Aorta (tissue), 5 donors: ENCODE data around the gene EFCAB12. TPM values are rescaled to one million over a fixed set of nuclear protein-coding genes. Genes with fewer than 3 reads are reported as not detected.
A peak's percentile ranks its signal among the peaks of the same experiment; 100 is the strongest.
"Not testable (repeated sequence)": the region's sequence is repeated elsewhere in the genome, so short reads cannot be mapped to it uniquely, and the experiment has no call there.

ENCODE experiments used
- ATAC-seq: fragments of 200-7000 bp; cut with Tn5 transposase; one replicate; pipeline ENCODE4 v1.9.1; 2022; ENCODE audit warnings: moderate library complexity; ENCODE audit not compliant: low FRiP score
- DNase-seq, 2 donors: peaks; one replicate each; pipeline ENCODE4 v3.0.0-alpha.2; 2020
- H3K27ac ChIP-seq, 2 donors: one replicate each; pipeline ENCODE4 v1.5.1; 2013; ENCODE audit warnings: low read length in 2 of 2, mild to moderate bottlenecking in 2 of 2, moderate library complexity in 2 of 2, control low read depth in 1 of 2, inconsistent platforms in 1 of 2, low read depth in 1 of 2
- H3K27me3 ChIP-seq, 2 donors: one replicate each; pipeline ENCODE4 v1.6.1; 2013; ENCODE audit warnings: control low read depth in 1 of 2, low read length in 1 of 2, mild to moderate bottlenecking in 1 of 2, moderate library complexity in 1 of 2; ENCODE audit not compliant: insufficient read depth in 2 of 2, control insufficient read depth in 1 of 2
- H3K36me3 ChIP-seq, 2 donors: one replicate each; pipeline ENCODE4 v1.6.1; 2013; ENCODE audit warnings: control low read depth in 1 of 2, low read length in 1 of 2, mild to moderate bottlenecking in 1 of 2; ENCODE audit not compliant: insufficient read depth in 2 of 2, control insufficient read depth in 1 of 2
- H3K4me1 ChIP-seq, 2 donors: one replicate each; pipeline ENCODE4 v1.6.1; 2013; ENCODE audit warnings: low read length in 2 of 2, control low read depth in 1 of 2, mild to moderate bottlenecking in 1 of 2, moderate library complexity in 1 of 2; ENCODE audit not compliant: insufficient read depth in 2 of 2, control insufficient read depth in 1 of 2
- H3K4me3 ChIP-seq, 2 donors: one replicate each; pipeline ENCODE4 v1.5.1; 2013; ENCODE audit warnings: low read length in 2 of 2, control low read depth in 1 of 2, mild to moderate bottlenecking in 1 of 2
- H3K9me3 ChIP-seq: one replicate; pipeline ENCODE4 v1.6.1; 2013; ENCODE audit warnings: mild to moderate bottlenecking, low read length; ENCODE audit not compliant: control insufficient read depth
- WGBS, 2 donors: extraction: QIAGEN DNeasy Blood & Tissue Kit; methylation state at CpG; one replicate each; pipeline ENCODE4 v1.1.7; 2013; 5-methylcytosine and 5-hydroxymethylcytosine counted together
- intact Hi-C, 2 donors: fragments of 100-400 bp; cut with DNase I; formaldehyde crosslinking; loops; one replicate each; pipeline versions ENCODE4 v1.14.2 to v1.15.0; 2022
- polyA plus RNA-seq, 2 donors: library from polyadenylated mRNA; stranded (reverse); fragments of 200-250 nt; gene quantifications; one replicate each; pipeline ENCODE4 v1.2.3, GENCODE V29; 2013
- total RNA-seq, 2 donors: library from RNA; stranded (reverse); fragmentation: NEBNext Ultra II Directional; extraction: Animal tissue kit (Norgen Biotek cat#: 25700); gene quantifications; one replicate each; pipeline ENCODE4 v1.2.1, GENCODE V29; 2021
- donor health status: healthy with polysubstance abuse.
- donor health status: Bipolar disorder and iron deficiency.
- donor health status: DM: no; HTN: no; CAD: no.
- donor health status: DM: no; HTN: no; CAD: no.
- donor health status: DM: yes; HTN: yes; CAD: no.

Gene EFCAB12
- total and polyA plus RNA-seq, 4 donors = 0.10 to 0.36 (median 0.25) TPM; not detected in 1

GRCh38 chr3:129366312-129366831 is 62.1 kb downstream of the EFCAB12 start:
- intact Hi-C loops = no loop called here
- ATAC-seq (peak; percentile 33), DNase-seq (peak in 1 of 2 donors; percentile 60)
- H3K9me3 ChIP-seq = no peaks in the 10 kb centered on the region
- 84 to 87% methylated on average over 16 of the region's 16 CpGs for WGBS, 2 donors
- no peak overlapping the region for H3K4me3 ChIP-seq
- H3K27ac ChIP-seq = no peak overlapping the region
- no peaks in the 10 kb centered on the region for H3K36me3 ChIP-seq
- no peaks in the 10 kb centered on the region for H3K27me3 ChIP-seq
- H3K4me1 ChIP-seq = no peaks in the 10 kb centered on the region

GRCh38 chr3:129365296-129366136 is 62.9 kb downstream of the EFCAB12 start:
- Histone ChIP-seq H3K4me3 (no peak overlapping the region), H3K9me3 (no peaks in the 10 kb centered on the region), H3K4me1 (no peaks in the 10 kb centered on the region), H3K36me3 (no peaks in the 10 kb centered on the region), H3K27me3 (no peaks in the 10 kb centered on the region), H3K27ac (no peak overlapping the region)
- DNase-seq (peak in 1 of 2 donors; percentile 17), ATAC-seq (peak; percentile 26)
- WGBS, 2 donors = 82 to 86% methylated on average over 13 of the region's 13 CpGs
- intact Hi-C loops = no loop called here

GRCh38 chr3:129364811-129365210 is 63.6 kb downstream of the EFCAB12 start:
- intact Hi-C loops = not testable (repeated sequence)
- 87 to 90% methylated on average over 2 of the region's 2 CpGs for WGBS, 2 donors

GRCh38 chr3:129363356-129363755 is 65.1 kb downstream of the EFCAB12 start:
- H3K27ac ChIP-seq, DNase-seq, ATAC-seq, H3K9me3 ChIP-seq, H3K27me3 ChIP-seq, intact Hi-C loops, H3K36me3 ChIP-seq, H3K4me3 ChIP-seq, H3K4me1 ChIP-seq: not testable (repeated sequence)
- 96 to 97% methylated on average over 27 to 28 of the region's 28 CpGs for WGBS, 2 donors

More at GRCh38 chr3:129364811-129365210, 63.6 kb downstream of the EFCAB12 start:
- H3K27me3 ChIP-seq, H3K9me3 ChIP-seq, DNase-seq, H3K27ac ChIP-seq, H3K36me3 ChIP-seq, H3K4me3 ChIP-seq, H3K4me1 ChIP-seq, ATAC-seq: not testable (repeated sequence)

- ATAC-seq = no peak
- Histone ChIP-seq H3K9me3 (no peaks in the 10 kb centered on the region), H3K4me1 (no peaks in the 10 kb centered on the region), H3K4me3 (no peak overlapping the region), H3K36me3 (no peaks in the 10 kb centered on the region), H3K27ac (no peak overlapping the region), H3K27me3 (no peaks in the 10 kb centered on the region)
- 67 to 73% methylated on average over 13 of the region's 13 CpGs for WGBS, 2 donors
- intact Hi-C loops = no loop called here
- DNase-seq = no peak
These were observed 67.6 kb downstream of the EFCAB12 start for GRCh38 chr3:129360705-129361460.

- H3K9me3 ChIP-seq = no peaks in the 10 kb centered on the region
- no peaks in the 10 kb centered on the region for H3K36me3 ChIP-seq
- no peaks in the 10 kb centered on the region for H3K4me1 ChIP-seq
- DNase-seq (no peak), ATAC-seq (no peak)
- H3K27me3 ChIP-seq = no peaks in the 10 kb centered on the region
- intact Hi-C loops = no loop called here
- H3K27ac ChIP-seq = no peak overlapping the region
- no peak overlapping the region for H3K4me3 ChIP-seq
- 83 to 84% methylated on average over 10 of the region's 10 CpGs for WGBS, 2 donors
These were observed 68.2 kb downstream of the EFCAB12 start for GRCh38 chr3:129360171-129360611.

- no peak for DNase-seq
- H3K27me3 ChIP-seq = no peaks in the 10 kb centered on the region
- no peak overlapping the region for H3K4me3 ChIP-seq
- no peak overlapping the region for H3K27ac ChIP-seq
- H3K36me3 ChIP-seq = no peaks in the 10 kb centered on the region
- 68 to 77% methylated on average over 18 of the region's 18 CpGs for WGBS, 2 donors
- intact Hi-C loops = no loop called here
- H3K4me1 ChIP-seq = no peaks in the 10 kb centered on the region
- ATAC-seq = no peak
- H3K9me3 ChIP-seq = no peaks in the 10 kb centered on the region
These were observed 69.6 kb downstream of the EFCAB12 start for GRCh38 chr3:129358772-129359371.

- H3K27me3 ChIP-seq = no peaks in the 10 kb centered on the region
These were observed 70.2 kb downstream of the EFCAB12 start for GRCh38 chr3:129358177-129358771.

More at GRCh38 chr3:129358177-129358771, 70.2 kb downstream of the EFCAB12 start:
- no peaks in the 10 kb centered on the region for H3K4me1 ChIP-seq
- H3K27ac ChIP-seq = no peak overlapping the region
- no peaks in the 10 kb centered on the region for H3K36me3 ChIP-seq
- intact Hi-C loops = no loop called here
- no peak overlapping the region for H3K4me3 ChIP-seq
- WGBS, 2 donors = 69 to 73% methylated on average over 13 of the region's 13 CpGs
- DNase-seq (no peak), ATAC-seq (no peak)
- no peaks in the 10 kb centered on the region for H3K9me3 ChIP-seq
